Keratinocyte (primary cell): ENCODE measurements around the gene CNTNAP5. TPM values are rescaled to one million over a fixed set of nuclear protein-coding genes. Genes with fewer than 3 reads are reported as not detected.

Source experiments
- DNase-seq: peaks from one replicate; pipeline ENCODE4 v3.0.0-alpha.2; 2011; ENCODE audit warnings: low read depth, missing footprints, low spot score
- FAIRE-seq: peaks from 2 replicates; lab custom pipeline; 2011; peaks lifted over from hg19 to GRCh38; lab: Jason Lieb, UNC
- H2AFZ ChIP-seq: 2 replicates; pipeline ENCODE4 v1.6.0; 2012; ENCODE audit warnings: low read length, control low read depth, inconsistent platforms; ENCODE audit not compliant: control insufficient read depth
- H3K27ac ChIP-seq: 2 replicates; pipeline ENCODE4 v1.5.1; 2011; ENCODE audit warnings: low read length; ENCODE audit not compliant: control insufficient read depth, insufficient read depth
- H3K27me3 ChIP-seq: 3 replicates; pipeline ENCODE4 v1.6.0; 2011; ENCODE audit warnings: low read length; ENCODE audit not compliant: control insufficient read depth, insufficient read depth; ENCODE audit errors: extremely low read depth
- H3K36me3 ChIP-seq, 2 experiments: 2 replicates in 1 of 2; 3 replicates in 1 of 2; pipeline ENCODE4 v1.5.1; 2011; ENCODE audit warnings: low read length in 2 of 2, mild to moderate bottlenecking in 1 of 2; ENCODE audit not compliant: control insufficient read depth in 2 of 2, insufficient read depth in 2 of 2; ENCODE audit errors: extremely low read depth in 1 of 2
- H3K4me1 ChIP-seq: 3 replicates; pipeline ENCODE4 v1.5.1; 2011; ENCODE audit warnings: low read length; ENCODE audit not compliant: control insufficient read depth, insufficient read depth; ENCODE audit errors: extremely low read depth
- H3K4me2 ChIP-seq: 3 replicates; pipeline ENCODE4 v1.6.0; 2011; ENCODE audit warnings: low read depth, low read length; ENCODE audit not compliant: control insufficient read depth, insufficient read depth; ENCODE audit errors: extremely low read depth
- H3K4me3 ChIP-seq, 3 experiments: fragments of 200-600 bp in 1 of 3; sonication (generic) in 1 of 3; 2 replicates in 2 of 3; 3 replicates in 1 of 3; pipeline ENCODE4 v1.5.1; 2011 to 2016; ENCODE audit warnings: low read length in 3 of 3, mild to moderate bottlenecking in 3 of 3, control low read depth in 2 of 3, inconsistent platforms in 1 of 3, low read depth in 1 of 3, mixed read lengths in 1 of 3, mixed run types in 1 of 3, moderate library complexity in 1 of 3; ENCODE audit not compliant: control insufficient read depth in 2 of 3, insufficient read depth in 2 of 3; ENCODE audit errors: extremely low read depth in 1 of 3
- H3K79me2 ChIP-seq: 2 replicates; pipeline ENCODE4 v1.6.0; 2012; ENCODE audit warnings: low read length; ENCODE audit not compliant: control insufficient read depth, insufficient read depth
- H3K9ac ChIP-seq: 3 replicates; pipeline ENCODE4 v1.6.0; 2011; ENCODE audit warnings: low read length; ENCODE audit not compliant: control insufficient read depth, insufficient read depth; ENCODE audit errors: extremely low read depth
- H3K9me1 ChIP-seq: 3 replicates; pipeline ENCODE4 v1.6.0; 2011; ENCODE audit warnings: low read length; ENCODE audit not compliant: control insufficient read depth, insufficient read depth; ENCODE audit errors: extremely low read depth
- H3K9me3 ChIP-seq: 2 replicates; pipeline ENCODE4 v1.5.1; 2012; ENCODE audit warnings: low read depth, low read length; ENCODE audit not compliant: control insufficient read depth
- H4K20me1 ChIP-seq: 3 replicates; pipeline ENCODE4 v1.6.0; 2011; ENCODE audit warnings: low read length; ENCODE audit not compliant: control insufficient read depth, insufficient read depth; ENCODE audit errors: extremely low read depth
- EZH2 ChIP-seq: IDR thresholded peaks from one replicate; pipeline ENCODE4 v1.6.1; 2012; ENCODE audit warnings: inconsistent platforms, mild to moderate bottlenecking, low read length, moderate library complexity
- dilution Hi-C: fragments of 300-500 bp; cut with MboI; formaldehyde crosslinking; loops from one replicate; pipeline ENCODE4 v1.7.0; 2020; ENCODE audit warnings: low sequenced_read_pairs; ENCODE audit not compliant: extremely low pct_ligation_motif_present
- polyA plus RNA-seq, 5 experiments: library from polyadenylated mRNA; depleted of rRNA in 3 of 5; stranded (reverse) in 3 of 5; stranded (forward) in 1 of 5; unstranded in 1 of 5; fragments of >200 nt; gene quantifications; 1 replicate in 1 of 5; 2 replicates in 3 of 5; 3 replicates in 1 of 5; pipeline versions ENCODE4 v1.2.1 to v1.2.3, GENCODE V29; 2011 to 2012; ENCODE audit warnings: missing spikeins in 2 of 5, low read depth in 1 of 5, low replicate concordance in 1 of 5
- TF ChIP-seq, protein P1 (sequence below), 3 experiments: IDR thresholded peaks in 1 of 3; conservative IDR thresholded peaks in 1 of 3; optimal IDR thresholded peaks in 1 of 3; 2 replicates in 2 of 3; 3 replicates in 1 of 3; pipeline versions ENCODE3 to v1.5.1; 2011; ENCODE audit warnings: low read length in 3 of 3, mild to moderate bottlenecking in 3 of 3, moderate library complexity in 2 of 3, control low read depth in 1 of 3, inconsistent platforms in 1 of 3; ENCODE audit not compliant: insufficient read depth in 2 of 3; ENCODE audit errors: extremely low read depth in 1 of 3

Gene CNTNAP5
- polyA plus RNA-seq, 1 donor (not counting 4 experiments of a cell fraction or from before 2014, with no cell fraction given), result not detected

DNA sequence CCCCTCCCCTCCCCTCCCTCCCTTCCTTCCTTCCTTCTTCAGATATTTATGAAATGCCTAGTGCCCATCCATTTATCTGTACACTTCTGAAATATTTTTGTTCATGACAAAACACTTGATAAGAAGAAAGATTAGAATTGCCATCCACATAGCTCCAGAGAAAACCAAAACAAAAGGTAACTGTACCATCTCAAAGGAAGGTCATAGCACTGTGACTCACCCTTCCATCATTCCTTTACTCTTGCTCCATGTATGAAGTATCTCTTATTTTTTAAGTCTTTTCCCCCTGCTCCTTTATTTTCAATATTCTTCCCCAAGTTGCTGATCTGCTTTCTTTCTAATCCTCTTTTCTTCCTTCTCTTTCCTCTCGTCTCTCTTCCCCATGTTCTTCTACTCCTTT, 9.9 kb downstream of the CNTNAP5 start:
- Histone ChIP-seq H3K9ac (no peak overlapping the region), H2AFZ (no peak overlapping the region), H3K36me3 (no peaks in the 10 kb centered on the region), H3K27me3 (no peaks in the 10 kb centered on the region), H3K9me3 (no peaks in the 10 kb centered on the region), H3K4me2 (no peak overlapping the region), H3K4me1 (no peaks in the 10 kb centered on the region), H3K27ac (no peak overlapping the region), H3K4me3 (no peak overlapping the region), H3K9me1 (no peaks in the 10 kb centered on the region), H4K20me1 (no peaks in the 10 kb centered on the region), H3K79me2 (no peaks in the 10 kb centered on the region)
- dilution Hi-C loops, result no loop called here
- FAIRE-seq (no peak), DNase-seq (no peak)
- no peak for TF ChIP-seq EZH2
- TF ChIP-seq, protein P1, sequence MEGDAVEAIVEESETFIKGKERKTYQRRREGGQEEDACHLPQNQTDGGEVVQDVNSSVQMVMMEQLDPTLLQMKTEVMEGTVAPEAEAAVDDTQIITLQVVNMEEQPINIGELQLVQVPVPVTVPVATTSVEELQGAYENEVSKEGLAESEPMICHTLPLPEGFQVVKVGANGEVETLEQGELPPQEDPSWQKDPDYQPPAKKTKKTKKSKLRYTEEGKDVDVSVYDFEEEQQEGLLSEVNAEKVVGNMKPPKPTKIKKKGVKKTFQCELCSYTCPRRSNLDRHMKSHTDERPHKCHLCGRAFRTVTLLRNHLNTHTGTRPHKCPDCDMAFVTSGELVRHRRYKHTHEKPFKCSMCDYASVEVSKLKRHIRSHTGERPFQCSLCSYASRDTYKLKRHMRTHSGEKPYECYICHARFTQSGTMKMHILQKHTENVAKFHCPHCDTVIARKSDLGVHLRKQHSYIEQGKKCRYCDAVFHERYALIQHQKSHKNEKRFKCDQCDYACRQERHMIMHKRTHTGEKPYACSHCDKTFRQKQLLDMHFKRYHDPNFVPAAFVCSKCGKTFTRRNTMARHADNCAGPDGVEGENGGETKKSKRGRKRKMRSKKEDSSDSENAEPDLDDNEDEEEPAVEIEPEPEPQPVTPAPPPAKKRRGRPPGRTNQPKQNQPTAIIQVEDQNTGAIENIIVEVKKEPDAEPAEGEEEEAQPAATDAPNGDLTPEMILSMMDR (optimal IDR thresholded peaks at IDR 0.05 in 1 of 3, IDR thresholded peaks at IDR 0.05 in 1 of 3, conservative IDR thresholded peaks at IDR 0.05 in 1 of 3; ENCODE audit: extremely low read depth in 1 of 3, insufficient read depth in 2 of 3, low read length in 3 of 3), result no peak

DNA sequence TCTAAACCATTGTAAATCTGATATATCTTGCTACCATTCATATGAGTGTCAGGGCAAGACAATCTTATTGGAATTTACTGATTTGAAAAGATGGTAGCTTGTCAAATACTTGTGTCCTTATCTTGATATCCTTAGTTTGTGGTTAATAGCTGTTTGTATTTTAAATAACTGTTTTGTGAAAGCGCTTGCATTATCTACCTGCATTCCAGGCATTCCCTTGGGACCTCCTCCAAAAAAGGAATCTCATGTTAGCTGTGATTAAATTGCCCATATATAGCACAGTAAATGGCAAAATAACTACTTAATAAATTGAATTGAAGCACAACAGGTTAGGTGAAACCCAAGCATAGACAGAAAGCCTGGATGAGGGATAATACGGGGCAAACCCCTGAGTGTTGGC, 13.9 kb downstream of the CNTNAP5 start:
- no peaks in the 10 kb centered on the region for H3K79me2 ChIP-seq
- H3K4me2 ChIP-seq, result no peak overlapping the region
- no peak for TF ChIP-seq EZH2
- TF ChIP-seq, protein P1 (optimal IDR thresholded peaks at IDR 0.05 in 1 of 3, IDR thresholded peaks at IDR 0.05 in 1 of 3, conservative IDR thresholded peaks at IDR 0.05 in 1 of 3; ENCODE audit: extremely low read depth in 1 of 3, insufficient read depth in 2 of 3, low read length in 3 of 3), result no peak
- FAIRE-seq (no peak), DNase-seq (no peak)
- no peak overlapping the region for H3K9ac ChIP-seq
- no peak overlapping the region for H3K4me3 ChIP-seq
- H4K20me1 ChIP-seq, result no peaks in the 10 kb centered on the region
- no peaks in the 10 kb centered on the region for H3K27me3 ChIP-seq
- dilution Hi-C loops, result no loop called here
- H2AFZ ChIP-seq, result no peak overlapping the region
- H3K9me1 ChIP-seq, result no peaks in the 10 kb centered on the region
- no peaks in the 10 kb centered on the region for H3K4me1 ChIP-seq
- H3K9me3 ChIP-seq, result no peaks in the 10 kb centered on the region
- H3K27ac ChIP-seq, result no peak overlapping the region
- H3K36me3 ChIP-seq, result no peaks in the 10 kb centered on the region
